ENCODE data around the gene IL13.
"Not testable (repeated sequence)": the region's sequence is repeated elsewhere in the genome, so short reads cannot be mapped to it uniquely, and the experiment has no call there.

Gene IL13

DNA sequence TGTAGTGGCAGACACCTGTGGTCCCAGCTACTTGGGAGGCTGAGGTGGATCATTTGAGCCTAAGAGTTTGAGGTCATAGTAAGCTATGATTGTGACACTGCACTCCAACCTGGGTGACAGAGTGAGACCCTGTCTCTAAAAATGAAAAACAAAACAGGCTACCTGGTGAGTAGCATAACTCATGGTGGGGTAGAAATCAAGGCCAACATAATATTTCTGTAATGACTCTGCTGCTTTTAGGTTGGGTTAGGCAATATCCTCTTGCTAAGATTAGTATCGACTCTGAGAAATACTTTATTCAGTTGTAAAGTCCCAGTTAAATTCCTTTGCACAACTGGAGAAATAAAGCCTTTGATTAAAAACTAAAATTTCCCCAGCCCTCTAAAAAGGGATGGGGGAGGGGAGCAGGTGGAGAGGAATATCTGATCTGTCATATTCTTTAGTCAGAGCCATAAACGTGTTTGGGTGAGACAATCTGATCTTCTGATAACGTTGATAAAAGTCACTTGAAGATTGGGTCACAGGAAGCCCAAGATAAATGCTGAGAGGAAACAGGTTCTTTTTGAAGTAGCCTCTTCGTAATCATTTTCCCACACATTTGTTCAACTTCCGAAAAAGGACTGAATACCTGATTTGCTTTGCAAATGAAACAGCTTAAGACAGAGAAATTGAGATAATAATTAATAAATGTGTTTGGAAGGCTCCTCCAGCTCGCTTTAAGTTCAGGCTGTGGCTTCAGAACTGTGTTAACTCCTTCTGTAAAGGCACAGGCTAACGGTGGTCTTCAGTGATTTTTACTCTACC is 30.8 kb downstream of the IL13 start:
- DNase-seq (ENCODE audit: low read depth): peak; percentile 26

DNA sequence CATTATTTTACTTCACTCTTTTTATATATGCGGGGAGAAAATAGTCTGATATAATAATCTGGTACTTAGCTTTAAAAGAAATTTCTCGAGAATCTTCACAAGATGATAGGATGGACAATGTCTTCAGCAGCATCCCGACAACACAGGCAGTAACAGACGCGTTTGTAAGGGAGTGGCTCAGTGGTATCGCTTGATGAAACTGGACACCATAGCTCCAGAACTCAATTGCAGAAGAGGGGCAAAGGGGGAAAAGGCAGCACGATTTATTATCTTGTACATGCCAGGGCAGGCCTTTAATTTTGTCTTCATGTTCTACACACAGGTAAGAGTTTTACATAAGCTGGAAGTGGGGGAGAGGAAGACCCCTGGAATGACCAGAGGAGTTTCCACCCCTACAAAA is 31.5 kb downstream of the IL13 start:
- no peak for DNase-seq (ENCODE audit: low read depth)

DNA sequence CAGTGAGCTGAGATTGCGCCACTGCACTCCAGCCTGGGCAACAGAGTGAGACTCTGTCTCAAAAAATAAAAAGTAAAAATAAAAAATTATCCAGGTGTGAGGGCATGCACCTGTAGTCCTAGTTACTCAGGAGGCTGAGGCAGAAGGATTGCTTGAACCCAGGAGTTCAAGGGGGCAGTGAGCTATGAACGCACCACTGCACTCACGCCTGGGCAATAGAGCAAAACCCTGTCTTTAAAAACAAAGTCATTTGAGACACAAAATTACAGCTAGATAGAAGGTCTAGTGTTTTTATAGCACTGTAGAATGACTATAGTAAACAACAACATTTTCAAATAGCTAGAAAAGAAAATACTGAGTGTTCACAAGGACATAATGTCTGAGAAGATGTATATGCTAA is 32.2 kb downstream of the IL13 start:
- no peak for DNase-seq (ENCODE audit: low read depth)

DNA sequence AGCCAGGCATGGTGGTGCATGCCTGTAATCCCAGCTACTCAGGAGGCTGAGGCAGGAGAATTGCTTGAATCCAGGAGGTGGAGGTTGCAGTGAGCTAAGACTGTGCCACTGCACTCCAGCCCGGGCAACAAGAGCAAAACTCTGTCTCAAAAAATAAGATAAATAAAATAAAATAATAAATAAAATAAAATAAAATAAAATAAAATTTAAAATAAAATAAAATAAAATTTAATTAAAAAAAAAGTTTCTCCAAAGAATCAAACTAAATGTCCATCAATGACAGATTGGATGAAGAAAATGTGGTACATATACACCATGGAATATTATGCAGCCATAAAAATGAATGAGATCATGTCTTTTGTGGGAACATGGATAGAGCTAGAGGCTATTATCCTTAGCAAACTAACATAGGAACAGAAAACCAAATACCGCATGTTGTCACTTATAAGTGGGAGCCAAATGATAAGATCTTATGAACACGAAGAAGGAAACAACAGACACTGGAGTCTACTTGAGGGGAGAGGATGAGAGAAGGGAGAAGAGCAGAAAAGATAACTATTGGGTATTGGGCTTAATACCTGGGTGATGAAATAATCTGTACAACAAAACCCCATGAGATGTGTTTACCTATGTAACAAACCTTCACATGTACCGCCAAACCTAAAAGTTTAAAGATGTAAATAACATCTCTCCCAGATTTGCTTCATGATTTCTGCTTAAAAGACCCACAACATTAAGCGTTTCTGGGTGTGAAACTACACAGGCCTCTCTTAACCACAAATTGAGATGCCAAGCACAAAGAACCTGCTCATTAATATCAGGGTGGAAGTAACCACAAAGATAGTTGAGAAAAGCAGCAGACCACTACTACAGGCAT is 34.0 kb downstream of the IL13 start:
- not testable (repeated sequence) for DNase-seq (ENCODE audit: low read depth)

DNA sequence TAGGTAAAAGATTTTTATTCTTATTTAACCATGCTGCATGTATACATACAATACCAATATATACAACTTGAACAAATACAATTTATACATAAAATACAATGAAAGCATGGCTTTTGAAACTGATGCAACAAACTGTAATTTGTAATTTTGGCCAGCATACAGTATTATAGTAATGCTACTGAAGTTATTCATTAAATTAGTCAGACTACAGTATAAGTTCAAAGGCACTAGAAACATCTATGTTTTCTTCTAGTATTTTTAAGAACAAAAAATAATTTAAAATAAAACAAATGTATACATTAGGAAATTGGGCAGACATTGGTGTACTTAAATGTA is 34.6 kb downstream of the IL13 start:
- DNase-seq (ENCODE audit: low read depth): no peak

- DNase-seq (ENCODE audit: low read depth): no peak
These were observed 38.0 kb downstream of the IL13 start for GRCh38 chr5:132695956-132696355.

- no peak for DNase-seq (ENCODE audit: low read depth)
These were observed 46.9 kb downstream of the IL13 start for GRCh38 chr5:132704875-132705274.

DNA sequence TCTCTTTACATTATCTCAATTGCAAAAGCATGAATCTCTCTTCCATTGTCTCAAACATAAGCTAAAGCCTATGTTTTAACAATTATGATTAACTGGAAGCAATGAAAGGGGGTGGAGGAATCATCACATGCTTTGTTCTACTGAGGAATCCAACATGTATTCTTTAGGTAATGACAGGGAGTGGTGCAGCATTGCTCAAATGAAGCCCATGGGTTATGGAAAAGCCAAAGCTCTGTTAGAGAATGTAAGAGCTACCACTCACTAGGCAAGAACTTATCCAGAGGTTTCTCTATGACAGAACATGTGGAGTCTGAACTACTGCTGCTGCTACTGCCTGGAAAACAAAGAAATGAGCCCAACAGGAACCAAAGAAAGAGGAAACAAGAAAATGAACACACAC is 50.7 kb downstream of the IL13 start:
- no peak for DNase-seq (ENCODE audit: low read depth)

Data from activated T-cell treated with anti-CD3 and anti-CD28 coated beads for 24 hours (primary cell).